ENCODE results near the gene DUSP8. TPM values are rescaled to one million over a fixed set of nuclear protein-coding genes. Genes with fewer than 3 reads are reported as not detected.

Gene DUSP8
- total RNA-seq, 4 donors from 2014 or later = 2.5 to 18.4 (median 13.2) TPM

DNA sequence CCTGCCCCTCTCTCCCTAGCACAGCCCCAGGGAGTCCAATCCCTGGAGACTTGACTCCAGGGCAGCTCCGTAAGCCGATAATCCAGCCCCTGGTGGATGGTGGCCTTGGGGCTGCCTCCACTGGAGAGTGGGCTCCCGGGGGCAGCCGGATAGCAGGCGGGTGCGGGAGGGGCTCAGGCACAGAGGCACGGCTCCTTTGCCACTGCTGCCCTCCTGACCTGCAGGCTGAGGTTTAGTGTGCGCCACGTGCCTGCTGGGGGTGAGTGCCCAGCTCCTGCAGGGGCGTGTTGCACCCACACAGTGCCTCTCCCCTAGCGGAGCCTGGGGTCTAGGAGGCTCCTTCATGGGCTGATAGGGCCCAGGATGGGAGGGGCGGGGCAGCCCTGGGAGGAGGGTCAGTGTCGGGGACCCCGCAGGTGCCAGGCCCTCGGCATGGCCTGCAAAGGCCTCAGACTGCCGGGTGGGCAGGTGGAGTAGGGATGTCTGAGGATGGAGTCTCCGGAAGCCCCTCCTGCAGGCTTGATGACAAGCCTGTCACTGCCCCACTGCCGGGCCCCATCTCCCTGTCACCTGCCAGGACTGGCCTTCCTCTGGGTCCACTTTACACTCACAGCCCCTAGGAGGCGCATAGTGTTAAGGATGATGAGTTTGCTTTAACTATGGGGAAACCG lies 5.6 kb downstream of the DUSP8 start:
- peaks cover 6 to 89% (median 13%) of the 10 kb centered on the region in 4 donors for H3K4me1 ChIP-seq
- H3K27ac ChIP-seq = peak overlapping the region in 2 of 4 donors; percentile 17 to 25
- H3K27me3 ChIP-seq = no peaks in the 10 kb centered on the region
- H3K36me3 ChIP-seq = peaks cover 0 to 14% (median 0%) of the 10 kb centered on the region in 3 donors
- DNase-seq = no peak
- no peak for TF ChIP-seq POLR2A (IDR thresholded peaks at IDR 0.05)
- peak in 1 of 6 experiments; percentile 13 for TF ChIP-seq CTCF (IDR thresholded peaks at IDR 0.05)
- H3K4me3 ChIP-seq = no peak overlapping the region
- H3K9me3 ChIP-seq = no peaks in the 10 kb centered on the region

GRCh38 chr11:1565904-1566247 lies 6.2 kb downstream of the DUSP8 start:
- H3K4me1 ChIP-seq = peaks cover 5 to 88% (median 7%) of the 10 kb centered on the region in 4 donors
- no peak for DNase-seq
- peaks cover 0 to 21% (median 0%) of the 10 kb centered on the region in 3 donors for H3K36me3 ChIP-seq
- no peak overlapping the region for H3K27ac ChIP-seq
- H3K4me3 ChIP-seq = no peak overlapping the region
- no peaks in the 10 kb centered on the region for H3K27me3 ChIP-seq
- no peak for TF ChIP-seq POLR2A (IDR thresholded peaks at IDR 0.05)
- TF ChIP-seq CTCF (IDR thresholded peaks at IDR 0.05) = no peak
- H3K9me3 ChIP-seq = no peaks in the 10 kb centered on the region

DNA sequence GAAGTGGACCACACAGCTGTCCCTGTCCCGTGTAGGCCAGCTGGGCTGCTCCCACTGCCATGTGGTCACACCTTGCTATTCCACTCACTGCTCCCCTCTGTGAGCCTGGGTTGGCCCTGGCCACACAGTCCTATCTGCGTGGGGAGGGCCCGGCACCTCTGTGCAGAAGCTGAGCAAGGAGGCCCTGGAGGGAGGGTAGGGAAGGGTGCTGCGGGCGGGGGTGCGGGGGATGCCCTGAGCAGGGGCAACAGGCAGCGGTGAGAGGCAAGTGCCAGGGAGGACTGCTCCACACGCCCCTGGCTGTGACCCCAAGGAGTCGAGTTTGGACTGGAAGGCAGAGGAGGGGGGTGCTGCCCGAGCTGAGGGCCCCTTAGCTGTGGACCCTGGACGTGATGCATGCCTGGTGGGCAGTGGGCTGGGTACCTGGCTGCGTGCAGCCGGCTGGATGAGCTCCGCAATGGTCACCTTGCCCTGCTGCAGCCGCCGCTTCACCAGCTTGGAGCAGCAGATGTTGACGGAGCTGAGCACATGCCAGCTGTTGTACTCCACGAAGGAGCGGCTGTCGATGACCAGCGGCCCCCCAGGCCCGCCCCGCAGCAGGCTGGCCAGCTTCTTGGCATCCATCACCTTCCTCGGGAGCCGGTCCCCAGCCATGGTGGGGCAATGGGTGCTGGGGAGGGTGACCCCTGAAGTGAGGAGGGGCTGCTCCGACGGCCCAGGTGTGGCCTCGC lies 6.7 kb downstream of the DUSP8 start:
- H3K9me3 ChIP-seq = no peaks in the 10 kb centered on the region
- H3K27me3 ChIP-seq = no peaks in the 10 kb centered on the region
- H3K27ac ChIP-seq = peak overlapping the region in 2 of 4 donors; percentile 20 to 35
- H3K4me1 ChIP-seq = peaks cover 0 to 86% (median 3%) of the 10 kb centered on the region in 4 donors
- TF ChIP-seq POLR2A (IDR thresholded peaks at IDR 0.05) = no peak
- TF ChIP-seq CTCF (IDR thresholded peaks at IDR 0.05) = no peak
- peaks cover 0 to 21% (median 0%) of the 10 kb centered on the region in 3 donors for H3K36me3 ChIP-seq
- no peak overlapping the region for H3K4me3 ChIP-seq
- DNase-seq = no peak

DNA sequence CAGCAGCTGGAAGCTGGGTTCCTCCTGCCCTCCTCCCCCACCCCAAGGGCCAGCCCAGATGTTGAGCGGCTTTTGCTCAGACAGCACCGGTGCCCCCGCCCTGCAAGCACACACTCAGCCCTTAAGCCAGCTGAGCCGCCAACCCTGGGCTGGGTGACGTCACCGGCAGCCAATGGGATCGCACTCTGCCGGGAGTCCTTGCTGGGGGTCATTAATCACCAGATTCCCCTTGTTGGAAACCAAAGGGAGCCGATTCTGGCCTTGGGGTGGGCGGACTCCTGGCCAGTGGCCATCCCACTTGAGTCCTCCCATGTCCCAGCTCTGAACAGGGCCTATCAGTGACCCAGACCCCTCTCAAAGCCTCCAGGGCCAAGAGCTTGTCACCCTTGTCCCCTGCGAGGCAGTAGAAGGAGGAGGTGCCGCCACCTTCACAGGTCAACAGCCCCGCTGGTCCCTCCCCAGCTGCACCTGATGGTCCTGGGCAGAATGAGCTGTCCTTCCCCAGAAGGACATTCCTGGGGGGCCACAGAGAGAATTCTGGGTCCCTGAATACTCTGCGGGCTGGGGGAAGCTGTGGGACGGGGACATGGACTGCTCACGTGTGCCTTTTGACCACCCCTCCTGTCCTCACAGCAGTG lies 7.4 kb downstream of the DUSP8 start:
- no peak for TF ChIP-seq POLR2A (IDR thresholded peaks at IDR 0.05)
- TF ChIP-seq CTCF (IDR thresholded peaks at IDR 0.05) = no peak
- DNase-seq = peak in 2 of 3 donors; percentile 76 to 85
- H3K27me3 ChIP-seq = no peaks in the 10 kb centered on the region
- peaks cover 0 to 21% (median 0%) of the 10 kb centered on the region in 3 donors for H3K36me3 ChIP-seq
- peak overlapping the region in 2 of 4 donors; percentile 20 to 35 for H3K27ac ChIP-seq
- peaks cover 0 to 86% (median 4%) of the 10 kb centered on the region in 4 donors for H3K4me1 ChIP-seq
- H3K9me3 ChIP-seq = no peaks in the 10 kb centered on the region
- no peak overlapping the region for H3K4me3 ChIP-seq

DNA sequence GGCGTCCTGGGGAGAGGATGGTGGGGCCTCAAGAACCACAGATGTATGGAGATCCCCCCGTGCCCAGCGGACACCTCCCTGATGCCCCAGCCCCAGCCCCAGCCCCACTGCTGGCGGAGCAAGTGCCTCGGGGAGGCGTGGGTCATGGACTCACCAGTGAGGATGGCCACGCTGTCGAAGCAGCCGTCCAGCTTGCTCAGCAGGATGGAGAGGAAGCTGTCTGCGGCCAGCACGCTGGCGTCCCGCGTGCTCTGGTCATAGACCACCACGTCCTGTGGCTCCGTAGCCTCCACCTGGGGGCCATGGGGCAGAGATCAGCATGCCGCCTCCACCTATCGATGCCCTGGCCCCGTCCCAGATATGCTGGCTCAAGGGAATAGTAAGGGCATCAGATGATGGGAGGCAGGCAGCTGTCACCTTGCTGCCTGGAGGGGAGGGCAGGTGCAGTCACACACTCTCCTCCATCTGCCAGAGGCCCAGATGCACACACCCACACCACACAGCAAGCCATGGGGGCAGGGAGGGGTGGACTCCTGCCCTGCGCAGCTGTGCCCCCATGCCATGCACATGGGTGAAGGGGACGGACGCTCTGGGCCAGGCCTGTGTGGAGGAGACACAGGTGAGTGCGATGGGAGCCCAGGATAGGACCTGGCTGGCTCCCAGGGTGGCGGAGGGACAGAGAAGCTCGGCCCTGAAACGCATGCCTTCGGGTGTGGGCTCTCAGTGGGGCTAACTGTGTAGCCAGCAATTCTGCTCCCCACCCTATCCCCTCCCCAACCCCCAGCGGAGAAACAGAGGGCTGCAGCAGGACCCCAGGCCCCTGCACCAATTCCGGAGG lies 8.2 kb downstream of the DUSP8 start:
- peaks cover 0 to 21% (median 0%) of the 10 kb centered on the region in 3 donors for H3K36me3 ChIP-seq
- H3K27me3 ChIP-seq = no peaks in the 10 kb centered on the region
- no peak overlapping the region for H3K4me3 ChIP-seq
- peaks cover 0 to 86% (median 8%) of the 10 kb centered on the region in 4 donors for H3K4me1 ChIP-seq
- no peaks in the 10 kb centered on the region for H3K9me3 ChIP-seq
- DNase-seq = no peak
- peak overlapping the region in 2 of 4 donors; percentile 20 to 35 for H3K27ac ChIP-seq
- no peak for TF ChIP-seq POLR2A (IDR thresholded peaks at IDR 0.05)
- no peak for TF ChIP-seq CTCF (IDR thresholded peaks at IDR 0.05)

Measured in Peyer's patch (tissue), 4 donors.